GM19099 (cell line): ENCODE results near the gene LRSAM1.
A peak's percentile ranks its signal among the peaks of the same experiment; 100 is the strongest.

Experiments used
- POLR2A ChIP-seq: IDR thresholded peaks from 3 replicates; pipeline ENCODE4 v1.6.1; 2011; ENCODE audit warnings: low read depth; ENCODE audit not compliant: insufficient read length; ENCODE audit errors: extremely low read depth

Gene LRSAM1

DNA sequence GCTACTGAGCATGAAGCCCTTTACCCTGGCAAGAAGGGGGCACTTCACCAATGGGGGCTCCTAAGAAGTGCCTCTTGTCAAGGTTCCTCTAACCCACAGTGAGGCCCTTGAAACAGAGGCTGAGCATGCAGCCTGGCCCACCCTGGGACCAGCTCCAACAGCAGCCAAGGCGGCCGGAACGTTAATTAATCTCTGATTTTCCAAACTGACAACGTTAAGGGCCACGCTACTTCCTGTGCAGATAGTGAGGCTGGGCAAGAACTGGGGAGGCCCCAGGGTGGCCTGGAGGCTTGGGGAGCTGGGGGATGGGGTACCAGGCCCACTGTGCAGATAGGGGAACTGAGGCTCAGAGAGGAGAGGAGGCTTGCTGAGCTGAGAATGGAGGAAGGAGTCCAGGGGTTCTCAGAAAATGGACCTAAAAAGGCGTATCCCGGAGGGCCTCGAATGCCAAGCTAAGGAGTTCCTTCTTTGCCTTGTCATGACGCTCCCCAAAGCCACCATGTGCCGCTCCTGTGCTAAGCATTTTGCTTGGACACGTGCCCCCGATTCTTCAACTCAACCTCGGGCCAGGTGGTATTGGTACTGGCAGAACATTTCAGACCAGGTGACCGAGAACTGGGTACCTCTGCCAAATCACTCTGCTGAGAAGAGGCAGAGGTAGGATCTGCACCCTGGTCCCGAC, 88.8 kb downstream of the LRSAM1 start:
- TF ChIP-seq POLR2A = no peak

DNA sequence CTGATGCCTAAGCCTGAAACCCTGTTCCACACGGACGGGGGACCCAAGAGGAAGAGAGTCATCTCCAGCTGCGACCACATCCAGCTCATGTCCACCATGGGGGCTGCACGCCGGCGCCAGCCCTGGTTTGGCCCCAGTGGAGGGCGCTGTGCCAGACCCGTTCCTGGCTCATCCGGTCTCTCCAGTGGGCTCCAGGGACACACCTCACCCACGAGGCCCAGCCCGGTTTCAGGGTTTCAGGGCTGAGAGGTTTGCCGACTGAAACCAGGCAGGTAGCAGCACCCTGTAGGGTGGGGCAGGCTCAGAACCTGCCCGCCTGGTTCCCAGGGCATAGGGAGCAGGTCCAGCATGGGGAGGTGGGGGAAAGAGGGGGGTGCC, 89.3 kb downstream of the LRSAM1 start:
- TF ChIP-seq POLR2A = no peak

DNA sequence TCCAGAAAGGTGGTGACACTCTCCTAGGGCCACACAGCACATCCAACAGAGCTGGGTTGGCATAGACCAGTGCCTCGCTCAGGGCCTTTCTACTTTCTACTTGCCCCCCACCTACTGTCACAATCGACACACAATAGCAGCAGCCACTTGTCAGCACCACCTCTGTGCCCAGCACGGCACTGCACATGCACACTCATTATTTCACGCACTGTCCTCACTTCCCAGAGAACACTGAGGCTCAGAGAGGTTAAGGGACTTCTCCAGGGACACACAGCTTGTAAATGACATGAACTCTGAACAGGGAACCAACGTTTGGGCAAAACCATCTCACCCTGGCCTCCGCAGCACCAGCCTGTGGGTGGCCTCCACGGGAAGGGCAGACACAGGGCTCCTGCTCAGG, 89.9 kb downstream of the LRSAM1 start:
- TF ChIP-seq POLR2A = no peak

DNA sequence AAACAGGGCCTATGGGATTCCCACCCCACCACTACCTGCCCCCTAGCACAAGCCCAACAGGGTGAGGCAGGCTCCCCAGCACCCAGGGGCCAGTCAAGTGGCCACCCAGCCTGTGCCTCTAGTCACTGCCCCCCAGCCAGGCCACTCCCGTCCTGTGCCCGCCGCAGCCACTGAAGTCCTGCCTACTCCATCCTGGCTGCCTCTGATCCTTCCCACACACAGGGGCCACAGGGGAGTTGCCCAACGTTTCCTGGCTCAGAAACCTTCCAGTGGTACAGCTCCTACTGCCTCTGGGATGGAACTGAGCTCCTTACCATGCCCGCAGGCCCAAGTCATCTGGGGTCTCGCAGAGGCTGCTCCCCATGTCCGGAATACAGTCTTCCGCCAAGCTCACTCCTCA, 90.6 kb downstream of the LRSAM1 start:
- no peak for TF ChIP-seq POLR2A

DNA sequence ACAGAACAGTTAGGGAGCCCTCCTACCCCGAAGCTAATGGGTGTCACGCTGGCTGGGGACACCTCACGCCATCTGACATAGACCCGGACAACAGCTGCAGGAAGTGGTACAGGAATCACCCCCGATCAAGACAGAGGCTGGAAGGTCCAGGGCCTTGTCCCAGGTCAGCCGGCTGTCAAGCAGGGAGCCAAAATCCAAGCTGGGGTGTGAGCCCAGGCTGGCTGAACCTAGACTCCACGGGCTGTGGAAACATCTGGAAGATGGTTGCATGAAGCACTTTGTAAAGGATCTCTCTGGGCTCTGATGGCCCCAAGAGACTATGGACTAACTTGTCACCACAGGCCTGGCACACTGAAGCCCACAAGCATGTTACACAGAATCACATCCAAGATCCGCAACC, 91.9 kb downstream of the LRSAM1 start:
- TF ChIP-seq POLR2A = no peak

DNA sequence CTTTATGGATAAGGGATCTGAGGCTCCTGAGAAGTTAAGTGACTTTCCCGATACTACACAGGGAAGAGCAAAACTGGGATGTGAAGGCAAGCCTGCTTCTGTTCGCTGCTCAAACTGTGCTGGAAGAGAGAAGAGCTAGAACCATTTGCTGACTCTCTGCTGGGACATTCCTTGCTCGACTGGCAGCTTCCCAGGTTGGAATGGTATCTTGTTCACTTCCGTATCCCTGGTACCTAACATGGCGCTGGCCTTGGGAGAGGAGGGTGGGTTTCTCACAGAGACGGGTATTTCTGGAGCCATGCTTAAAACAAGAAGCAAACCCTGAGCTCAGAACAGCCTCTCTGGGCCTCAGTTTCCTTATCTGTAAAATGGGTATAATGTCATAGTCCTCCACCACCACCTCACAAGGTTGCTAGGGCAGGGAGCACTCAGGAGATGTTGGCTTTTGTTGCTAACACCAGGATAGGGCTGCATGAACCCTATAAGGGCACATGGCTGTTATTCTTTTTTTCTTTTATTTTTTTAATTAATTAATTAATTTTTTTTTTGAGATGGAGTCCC, 92.7 kb downstream of the LRSAM1 start:
- TF ChIP-seq POLR2A = no peak

DNA sequence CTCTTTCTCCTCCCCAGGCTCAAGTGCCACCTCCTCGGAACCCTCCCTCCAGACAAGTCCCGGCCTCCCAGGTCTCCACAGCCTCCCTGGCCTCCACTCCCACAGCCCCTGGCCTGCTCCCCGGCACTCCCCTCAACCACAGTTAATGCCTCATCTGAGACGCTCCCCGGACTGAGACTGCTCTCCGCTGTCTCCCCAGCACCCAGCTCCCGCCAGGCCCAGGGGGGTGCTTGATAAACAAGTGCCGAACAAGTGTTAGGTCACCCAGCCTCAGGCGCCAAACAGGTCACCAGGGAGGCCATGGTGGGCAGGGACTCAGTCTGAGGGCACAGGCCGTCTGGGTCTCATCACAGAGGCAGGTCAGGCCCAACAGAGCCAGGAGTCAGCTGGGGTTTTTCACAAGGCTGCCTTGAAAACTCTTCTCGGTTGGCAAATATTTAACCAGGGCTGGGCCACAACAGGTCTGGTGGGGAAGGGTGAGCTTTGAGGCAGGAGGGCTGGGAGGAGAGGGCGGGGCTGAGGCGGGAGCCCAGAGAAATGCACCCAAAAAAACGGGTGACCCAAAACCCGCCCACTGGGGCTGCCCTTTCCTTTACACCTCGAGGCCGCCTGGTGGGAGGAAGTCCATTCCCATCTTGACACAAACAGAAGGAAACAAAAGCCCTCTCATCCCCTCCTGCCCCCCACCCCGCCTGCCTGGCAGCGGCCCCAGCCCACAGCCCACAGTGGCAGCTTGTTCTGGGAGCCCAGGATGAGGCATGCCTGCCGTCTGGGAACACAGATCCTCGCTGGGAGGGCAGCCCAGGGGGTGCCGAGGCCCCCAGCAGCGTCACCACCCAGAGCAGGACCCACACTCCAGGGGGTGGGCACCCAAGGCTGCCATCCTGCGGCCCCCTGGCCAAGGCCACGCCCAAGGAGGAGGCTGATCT, 94.2 kb downstream of the LRSAM1 start:
- TF ChIP-seq POLR2A = peak; percentile 33

DNA sequence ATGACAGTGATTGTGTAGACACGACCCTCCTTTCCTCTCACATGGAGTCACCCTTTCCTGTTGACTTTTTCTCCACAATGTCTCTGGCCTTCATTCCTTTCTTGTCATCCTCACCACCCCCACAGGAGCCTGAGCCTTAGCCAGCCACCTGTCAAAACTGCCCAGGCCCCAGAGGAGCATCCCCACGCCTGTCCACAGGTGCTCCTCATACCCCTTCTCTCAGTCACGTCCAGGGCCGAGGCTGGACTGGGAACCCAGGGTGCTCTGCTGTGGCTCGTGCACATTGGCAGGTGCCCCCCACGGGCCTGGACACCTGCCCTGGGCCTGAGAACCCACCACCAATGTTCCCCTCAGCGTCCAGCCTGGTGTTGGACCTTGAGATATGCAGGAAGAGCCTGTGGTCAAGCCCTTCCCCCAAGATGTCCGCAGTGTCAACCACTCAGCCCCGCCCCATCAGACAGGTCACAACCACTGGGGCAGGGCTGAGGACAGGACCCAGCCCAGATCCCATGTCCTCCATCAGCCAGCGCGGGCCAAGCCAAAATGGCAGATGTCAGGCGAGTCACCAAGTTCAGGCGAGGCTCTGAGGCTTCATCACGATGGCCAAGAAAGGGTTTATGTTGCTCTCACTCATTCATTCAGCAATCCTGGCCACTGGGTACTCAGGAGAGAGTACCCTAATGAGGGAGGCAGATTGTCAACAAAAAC, 95.0 kb downstream of the LRSAM1 start:
- no peak for TF ChIP-seq POLR2A

DNA sequence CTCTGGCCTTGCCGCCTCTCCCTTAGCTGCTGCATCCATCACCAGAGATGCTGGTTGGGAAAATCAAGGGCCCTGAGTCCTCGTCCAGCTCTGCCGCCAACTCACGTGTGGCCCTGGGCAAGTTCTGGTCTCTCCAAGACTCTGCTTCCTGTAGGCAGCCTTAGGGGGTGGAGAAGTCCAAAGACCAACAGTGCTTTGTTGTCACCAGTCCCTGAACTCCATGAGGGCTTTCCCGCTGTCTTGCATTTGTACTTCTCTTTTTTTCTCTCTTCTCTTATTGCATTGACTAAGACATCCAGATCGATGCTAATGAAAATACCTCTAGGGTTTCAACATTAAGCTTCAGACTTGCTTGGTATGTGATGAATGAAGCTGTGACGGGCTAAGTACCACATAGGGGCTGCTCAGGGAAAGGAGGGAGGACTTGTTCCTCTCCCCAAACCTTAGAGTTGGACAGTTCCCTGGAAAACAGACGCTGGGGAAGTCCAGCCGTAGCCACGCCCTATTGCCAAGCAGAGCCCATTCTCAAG, 97.1 kb downstream of the LRSAM1 start:
- no peak for TF ChIP-seq POLR2A

DNA sequence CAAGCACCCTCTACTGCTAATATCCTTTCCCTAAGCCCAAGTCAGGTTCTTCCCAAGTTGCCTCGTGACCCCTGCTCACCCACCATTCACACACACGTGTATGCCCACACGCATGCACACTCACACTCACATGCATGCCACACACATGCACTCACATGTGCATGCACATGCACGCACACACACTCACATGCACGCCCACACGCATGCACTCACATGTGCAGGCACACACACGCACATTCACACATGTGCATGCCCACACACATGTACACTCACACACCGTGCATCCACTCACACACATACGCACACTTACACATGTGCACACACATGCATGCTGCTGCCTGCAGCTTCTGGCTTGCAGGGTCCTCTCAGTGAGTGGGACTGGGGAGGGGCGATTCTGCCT, 97.9 kb downstream of the LRSAM1 start:
- TF ChIP-seq POLR2A = no peak

DNA sequence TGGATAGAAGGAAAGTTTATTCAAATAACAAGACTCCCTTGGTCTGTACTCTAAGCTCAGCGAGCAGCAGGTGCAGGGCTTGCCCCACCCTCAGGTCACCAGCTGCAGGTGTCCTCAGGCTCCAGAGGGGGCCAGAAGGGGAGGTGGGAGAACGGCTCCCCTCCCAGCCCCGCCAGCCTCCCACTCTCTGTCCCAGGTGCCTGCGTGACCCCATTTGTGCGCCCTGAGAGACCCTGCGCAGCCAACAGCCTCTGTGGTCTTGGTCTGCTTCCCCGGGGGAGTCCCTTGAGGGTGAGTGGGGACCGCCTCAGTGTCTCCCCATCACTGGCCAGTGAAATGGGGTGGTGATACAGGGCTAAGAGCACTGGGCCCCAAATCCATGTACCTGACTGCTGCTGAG, 98.4 kb downstream of the LRSAM1 start:
- TF ChIP-seq POLR2A = no peak

DNA sequence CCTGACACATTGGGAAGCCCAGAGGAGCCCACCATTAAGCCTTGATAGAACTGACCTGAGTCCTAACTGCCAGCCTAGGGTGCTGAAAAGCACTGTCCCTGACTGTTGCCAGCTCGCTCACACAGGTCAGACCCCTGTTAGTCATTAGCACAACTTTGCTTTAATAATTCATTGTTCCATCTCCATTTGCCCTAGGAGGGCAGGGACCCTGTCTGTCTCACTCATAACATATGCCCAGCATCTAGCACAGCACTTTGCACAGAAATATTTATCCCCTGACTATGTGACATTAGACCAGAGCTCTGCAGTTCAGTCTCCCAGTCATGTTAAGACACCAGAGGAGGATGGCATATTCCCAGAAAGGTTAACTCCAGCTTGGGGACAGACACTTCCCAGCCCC, 99.0 kb downstream of the LRSAM1 start:
- no peak for TF ChIP-seq POLR2A

DNA sequence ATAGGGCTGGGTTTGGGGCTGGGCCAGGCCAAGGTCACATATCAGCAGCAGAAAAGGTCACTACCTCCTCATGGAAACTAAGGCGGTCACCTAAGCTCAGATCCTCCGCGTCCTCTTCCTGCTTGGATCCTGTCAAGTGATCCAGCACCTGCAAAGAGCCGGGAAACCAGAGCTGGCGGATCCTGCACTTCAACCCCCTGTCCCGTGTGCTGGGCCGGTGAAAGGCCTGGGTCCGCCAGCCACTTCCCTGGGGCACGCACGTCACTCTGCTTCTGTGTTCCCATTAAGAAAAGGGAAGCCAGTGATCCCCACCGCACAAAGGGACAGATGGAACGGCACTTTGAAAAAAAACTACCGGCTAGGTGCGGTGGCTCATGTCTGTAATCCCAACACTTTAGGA, 99.4 kb downstream of the LRSAM1 start:
- no peak for TF ChIP-seq POLR2A
